Transverse colon (tissue), 4 donors: Measurements from ENCODE around the gene ANKRD62.

Experiments used
- EP300 ChIP-seq: sonication (generic); formaldehyde crosslinking; IDR thresholded peaks from one replicate; pipeline ENCODE4 v1.6.1; 2017; ENCODE audit warnings: antibody characterized with exemption, low read depth
- POLR2A ChIP-seq: fragments of 450-650 bp; IDR thresholded peaks from one replicate; pipeline ENCODE4 v1.6.1; 2016; ENCODE audit warnings: antibody characterized with exemption, mild to moderate bottlenecking, moderate library complexity
- POLR2AphosphoS5 ChIP-seq, 3 donors: sonication (generic); formaldehyde crosslinking; IDR thresholded peaks; one replicate each; pipeline ENCODE4 v1.6.1; 2016; ENCODE audit warnings: antibody characterized with exemption in 3 of 3
- TF ChIP-seq, protein P1 (sequence below), 5 experiments: fragments of 200-600 bp in 3 of 5; fragments of 450-650 bp in 2 of 5; sonication (generic) in 3 of 5; IDR thresholded peaks; 1 replicate in 2 of 5; 2 replicates in 3 of 5; pipeline ENCODE4 v1.5.1; 2016 to 2017; ENCODE audit warnings: antibody characterized with exemption in 5 of 5, inconsistent platforms in 3 of 5, mild to moderate bottlenecking in 2 of 5, moderate library complexity in 1 of 5

GRCh38 chr18:12046046-12046750 lies 47.4 kb upstream of the ANKRD62 start:
- TF ChIP-seq POLR2AphosphoS5 (IDR thresholded peaks at IDR 0.05) (no peak), POLR2A (no peak), EP300 (no peak)
- TF ChIP-seq, protein P1, sequence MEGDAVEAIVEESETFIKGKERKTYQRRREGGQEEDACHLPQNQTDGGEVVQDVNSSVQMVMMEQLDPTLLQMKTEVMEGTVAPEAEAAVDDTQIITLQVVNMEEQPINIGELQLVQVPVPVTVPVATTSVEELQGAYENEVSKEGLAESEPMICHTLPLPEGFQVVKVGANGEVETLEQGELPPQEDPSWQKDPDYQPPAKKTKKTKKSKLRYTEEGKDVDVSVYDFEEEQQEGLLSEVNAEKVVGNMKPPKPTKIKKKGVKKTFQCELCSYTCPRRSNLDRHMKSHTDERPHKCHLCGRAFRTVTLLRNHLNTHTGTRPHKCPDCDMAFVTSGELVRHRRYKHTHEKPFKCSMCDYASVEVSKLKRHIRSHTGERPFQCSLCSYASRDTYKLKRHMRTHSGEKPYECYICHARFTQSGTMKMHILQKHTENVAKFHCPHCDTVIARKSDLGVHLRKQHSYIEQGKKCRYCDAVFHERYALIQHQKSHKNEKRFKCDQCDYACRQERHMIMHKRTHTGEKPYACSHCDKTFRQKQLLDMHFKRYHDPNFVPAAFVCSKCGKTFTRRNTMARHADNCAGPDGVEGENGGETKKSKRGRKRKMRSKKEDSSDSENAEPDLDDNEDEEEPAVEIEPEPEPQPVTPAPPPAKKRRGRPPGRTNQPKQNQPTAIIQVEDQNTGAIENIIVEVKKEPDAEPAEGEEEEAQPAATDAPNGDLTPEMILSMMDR (IDR thresholded peaks at IDR 0.05) = no peak
